GM21786 (cell line): ENCODE data around the gene SH3BP4.

ENCODE experiments used
- ATAC-seq: cut with Tn5 transposase; IDR thresholded peaks from one replicate; pipeline ENCODE4 v1.9.1; 2021; ENCODE audit not compliant: unreplicated experiment

Gene SH3BP4

DNA sequence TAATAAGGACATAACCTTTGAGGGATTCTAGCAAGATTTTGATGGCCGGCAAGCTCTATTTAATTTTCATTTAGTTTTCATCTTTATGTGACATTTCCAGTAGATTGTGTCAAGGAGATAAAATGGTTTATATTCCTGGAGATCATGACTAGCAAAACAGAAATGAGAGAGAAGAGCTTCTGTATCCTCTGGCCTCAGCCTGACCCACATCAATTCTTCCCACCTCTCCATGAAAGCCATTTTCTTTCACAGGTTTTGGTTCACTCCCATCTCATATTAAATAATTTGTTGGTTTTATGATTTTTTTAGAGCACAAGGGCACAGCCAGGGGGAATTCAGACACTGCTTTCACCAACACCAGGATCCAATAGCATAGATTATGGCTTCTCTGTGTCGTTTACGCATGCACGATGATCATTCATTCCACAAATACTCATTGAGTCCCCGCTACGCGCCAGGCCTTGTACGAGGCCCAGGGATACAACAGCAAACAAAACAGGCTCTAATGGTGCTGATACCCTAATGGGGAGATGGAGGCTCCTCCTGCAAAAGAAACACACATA lies 85.9 kb downstream of the SH3BP4 start:
- no peak for ATAC-seq

DNA sequence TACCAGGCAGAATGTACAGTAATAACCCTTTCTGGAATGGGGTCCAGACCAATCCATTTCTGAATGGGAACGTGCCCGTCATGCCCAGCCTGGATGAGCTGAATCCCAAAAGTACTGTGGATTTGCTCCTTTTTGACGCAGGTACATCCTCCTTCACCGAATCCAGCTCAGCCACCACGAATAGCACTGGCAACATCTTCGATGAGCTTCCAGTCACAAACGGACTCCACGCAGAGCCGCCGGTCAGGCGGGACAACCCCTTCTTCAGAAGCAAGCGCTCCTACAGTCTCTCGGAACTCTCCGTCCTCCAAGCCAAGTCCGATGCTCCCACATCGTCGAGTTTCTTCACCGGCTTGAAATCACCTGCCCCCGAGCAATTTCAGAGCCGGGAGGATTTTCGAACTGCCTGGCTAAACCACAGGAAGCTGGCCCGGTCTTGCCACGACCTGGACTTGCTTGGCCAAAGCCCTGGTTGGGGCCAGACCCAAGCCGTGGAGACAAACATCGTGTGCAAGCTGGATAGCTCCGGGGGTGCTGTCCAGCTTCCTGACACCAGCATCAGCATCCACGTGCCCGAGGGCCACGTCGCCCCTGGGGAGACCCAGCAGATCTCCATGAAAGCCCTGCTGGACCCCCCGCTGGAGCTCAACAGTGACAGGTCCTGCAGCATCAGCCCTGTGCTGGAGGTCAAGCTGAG lies 89.6 kb downstream of the SH3BP4 start:
- ATAC-seq = no peak

DNA sequence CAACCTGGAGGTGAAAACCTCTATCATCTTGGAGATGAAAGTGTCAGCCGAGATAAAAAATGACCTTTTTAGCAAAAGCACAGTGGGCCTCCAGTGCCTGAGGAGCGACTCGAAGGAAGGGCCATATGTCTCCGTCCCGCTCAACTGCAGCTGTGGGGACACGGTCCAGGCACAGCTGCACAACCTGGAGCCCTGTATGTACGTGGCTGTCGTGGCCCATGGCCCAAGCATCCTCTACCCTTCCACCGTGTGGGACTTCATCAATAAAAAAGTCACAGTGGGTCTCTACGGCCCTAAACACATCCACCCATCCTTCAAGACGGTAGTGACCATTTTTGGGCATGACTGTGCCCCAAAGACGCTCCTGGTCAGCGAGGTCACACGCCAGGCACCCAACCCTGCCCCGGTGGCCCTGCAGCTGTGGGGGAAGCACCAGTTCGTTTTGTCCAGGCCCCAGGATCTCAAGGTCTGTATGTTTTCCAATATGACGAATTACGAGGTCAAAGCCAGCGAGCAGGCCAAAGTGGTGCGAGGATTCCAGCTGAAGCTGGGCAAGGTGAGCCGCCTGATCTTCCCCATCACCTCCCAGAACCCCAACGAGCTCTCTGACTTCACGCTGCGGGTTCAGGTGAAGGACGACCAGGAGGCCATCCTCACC lies 90.2 kb downstream of the SH3BP4 start:
- no peak for ATAC-seq

DNA sequence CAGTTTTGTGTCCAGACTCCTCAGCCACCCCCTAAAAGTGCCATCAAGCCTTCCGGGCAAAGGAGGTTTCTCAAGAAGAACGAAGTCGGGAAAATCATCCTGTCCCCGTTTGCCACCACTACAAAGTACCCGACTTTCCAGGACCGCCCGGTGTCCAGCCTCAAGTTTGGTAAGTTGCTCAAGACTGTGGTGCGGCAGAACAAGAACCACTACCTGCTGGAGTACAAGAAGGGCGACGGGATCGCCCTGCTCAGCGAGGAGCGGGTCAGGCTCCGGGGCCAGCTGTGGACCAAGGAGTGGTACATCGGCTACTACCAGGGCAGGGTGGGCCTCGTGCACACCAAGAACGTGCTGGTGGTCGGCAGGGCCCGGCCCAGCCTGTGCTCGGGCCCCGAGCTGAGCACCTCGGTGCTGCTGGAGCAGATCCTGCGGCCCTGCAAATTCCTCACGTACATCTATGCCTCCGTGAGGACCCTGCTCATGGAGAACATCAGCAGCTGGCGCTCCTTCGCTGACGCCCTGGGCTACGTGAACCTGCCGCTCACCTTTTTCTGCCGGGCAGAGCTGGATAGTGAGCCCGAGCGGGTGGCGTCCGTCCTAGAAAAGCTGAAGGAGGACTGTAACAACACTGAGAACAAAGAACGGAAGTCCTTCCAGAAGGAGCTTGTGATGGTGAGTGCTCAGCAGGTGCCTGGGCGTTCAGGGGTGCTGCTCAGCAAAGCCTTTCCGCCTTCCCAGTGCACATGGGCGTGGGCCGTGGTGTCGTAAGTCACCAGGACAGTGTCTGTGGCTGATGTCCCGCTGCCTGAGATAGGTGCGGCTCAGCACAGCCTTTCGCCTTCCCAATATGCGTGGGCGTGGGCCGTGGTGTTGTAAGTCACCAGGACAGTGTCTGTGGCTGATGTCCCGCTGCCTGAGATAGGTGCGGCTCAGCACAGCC lies 91.0 kb downstream of the SH3BP4 start:
- no peak for ATAC-seq

DNA sequence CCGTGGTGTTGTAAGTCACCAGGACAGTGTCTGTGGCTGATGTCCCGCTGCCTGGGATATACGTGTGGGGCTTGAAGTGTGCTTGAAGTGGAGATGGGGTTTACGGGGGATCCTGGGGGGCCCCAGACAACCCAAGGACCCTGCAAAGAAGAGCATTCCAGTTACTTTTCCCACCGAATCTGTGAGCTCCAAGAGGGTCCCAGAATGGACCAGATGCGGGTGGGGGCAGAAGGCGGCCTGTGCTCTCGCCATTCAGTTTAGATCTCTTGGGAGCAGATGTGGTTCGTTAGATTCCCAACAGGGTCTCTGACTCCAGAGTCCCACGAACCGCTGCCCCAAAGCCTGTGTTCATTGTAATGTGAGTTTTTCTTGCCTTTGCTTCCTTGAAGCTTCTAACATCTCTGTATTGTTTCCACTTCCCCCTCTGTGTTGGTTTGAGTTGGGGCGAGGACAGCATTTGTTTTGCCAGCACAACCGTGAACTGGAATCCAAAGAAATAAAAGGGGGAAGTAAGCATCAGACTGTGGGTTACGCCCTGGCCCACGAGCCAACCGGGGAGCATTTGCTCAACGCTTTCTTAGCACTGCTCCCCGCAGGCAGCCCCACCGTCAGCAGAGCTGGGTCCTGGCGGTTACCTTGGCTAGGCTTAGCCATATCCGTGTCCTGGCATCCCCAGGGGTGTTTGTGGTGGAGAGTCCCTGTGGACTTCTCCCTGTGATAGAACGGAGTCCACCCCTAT lies 92.1 kb downstream of the SH3BP4 start:
- no peak for ATAC-seq

DNA sequence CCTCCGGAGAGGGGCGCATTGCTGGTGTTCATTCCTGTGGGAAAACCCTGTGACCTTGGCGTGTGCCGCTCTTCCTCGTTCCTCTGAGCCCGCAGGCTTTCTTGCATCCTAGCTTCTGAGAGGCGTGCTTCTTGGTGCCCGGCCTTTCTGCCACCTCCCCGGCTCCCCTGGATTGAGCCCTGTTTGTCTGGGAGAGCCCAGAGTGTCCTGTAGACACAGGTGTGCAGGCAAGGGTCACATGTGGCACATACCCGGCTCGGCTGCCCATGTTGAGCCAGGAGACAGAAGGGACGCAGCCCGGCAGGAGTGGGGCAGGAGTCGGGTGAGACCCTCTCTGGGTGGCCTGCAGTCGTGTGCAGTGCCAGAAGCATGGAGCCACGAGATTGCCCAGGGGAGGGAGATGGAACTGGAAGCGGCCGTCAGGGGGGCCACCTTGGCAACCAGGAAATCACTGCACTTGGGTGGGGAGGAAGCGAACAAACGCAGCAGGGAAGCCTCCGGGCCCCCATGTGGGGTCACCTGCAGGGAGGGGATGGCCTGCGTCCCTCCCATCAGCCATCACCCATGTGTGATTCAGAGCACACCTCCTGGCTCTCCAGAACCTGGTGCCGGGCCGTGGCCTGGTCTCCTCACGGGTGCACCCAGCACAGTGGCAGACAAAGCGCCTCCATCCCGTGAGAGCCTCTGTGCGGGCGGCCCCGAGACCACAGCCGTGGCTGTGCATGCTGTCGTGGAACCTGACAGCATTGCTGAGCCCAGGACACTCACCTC lies 92.9 kb downstream of the SH3BP4 start:
- ATAC-seq = no peak

DNA sequence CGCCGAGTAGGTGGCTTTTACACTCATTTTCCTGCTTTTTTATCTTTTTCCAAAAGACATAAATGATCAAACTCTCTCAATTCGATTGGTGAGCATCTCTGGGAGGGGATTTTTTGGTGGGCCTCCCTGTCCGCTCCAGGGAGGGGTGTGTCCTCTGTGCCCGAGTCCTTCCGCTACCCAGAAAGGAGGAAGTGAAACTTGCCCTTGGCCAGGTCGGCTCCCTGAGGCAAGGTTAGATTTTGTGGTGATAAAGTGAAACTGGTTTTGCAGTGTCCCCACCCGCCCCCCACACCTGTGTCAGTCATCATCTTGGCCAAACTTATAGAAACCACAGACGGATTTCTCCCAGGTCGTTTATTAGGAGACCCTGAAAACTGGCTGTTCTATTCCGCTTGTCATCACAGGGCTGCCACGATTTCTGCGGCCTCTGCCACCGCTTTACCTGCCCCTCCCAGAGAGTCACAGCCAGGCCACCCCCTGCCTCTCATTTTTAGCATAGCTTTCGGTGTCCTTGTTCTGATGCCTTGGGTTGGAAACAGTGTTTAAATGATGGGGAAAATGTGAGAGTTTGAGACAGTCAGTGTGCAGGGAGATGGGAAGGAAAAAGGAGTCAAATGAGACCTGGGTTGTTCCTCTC lies 93.6 kb downstream of the SH3BP4 start:
- no peak for ATAC-seq

DNA sequence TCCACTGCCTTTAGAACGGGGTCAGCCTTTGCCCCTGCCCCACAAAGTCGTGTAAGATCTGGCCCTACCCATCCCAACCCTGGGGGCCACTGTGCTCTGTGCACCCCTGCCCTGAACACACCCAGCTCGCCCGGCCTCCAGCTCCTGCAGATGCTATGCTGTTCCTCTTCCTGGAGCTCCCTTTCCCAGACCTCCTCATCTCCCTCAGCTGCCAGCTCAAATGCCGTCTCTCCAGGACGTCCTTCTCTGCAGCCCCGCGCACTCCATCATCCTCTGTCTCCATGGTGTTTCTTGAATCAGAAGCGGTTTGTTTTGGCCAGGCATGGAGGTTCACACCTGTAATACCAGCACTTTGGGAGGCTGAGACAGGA lies 94.1 kb downstream of the SH3BP4 start:
- ATAC-seq = no peak

DNA sequence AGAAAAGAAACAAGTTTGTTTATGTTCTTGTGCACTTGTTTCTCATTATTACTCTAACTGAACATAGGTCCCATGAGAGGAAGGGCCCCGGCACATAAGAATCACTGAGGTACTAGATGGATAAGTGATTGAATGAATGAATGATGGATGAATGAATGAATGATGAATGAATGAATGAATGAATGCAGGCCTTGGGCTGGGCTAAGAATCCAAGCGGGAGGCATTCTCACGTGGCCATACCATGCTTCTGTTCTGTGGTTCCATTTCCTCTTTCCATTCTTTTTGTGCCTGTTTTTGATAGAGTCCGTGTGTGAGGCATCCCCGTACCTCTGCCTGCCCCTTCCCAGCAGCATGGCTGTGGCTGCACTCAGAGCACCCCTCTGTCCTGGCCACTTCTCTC lies 94.8 kb downstream of the SH3BP4 start:
- ATAC-seq = no peak

DNA sequence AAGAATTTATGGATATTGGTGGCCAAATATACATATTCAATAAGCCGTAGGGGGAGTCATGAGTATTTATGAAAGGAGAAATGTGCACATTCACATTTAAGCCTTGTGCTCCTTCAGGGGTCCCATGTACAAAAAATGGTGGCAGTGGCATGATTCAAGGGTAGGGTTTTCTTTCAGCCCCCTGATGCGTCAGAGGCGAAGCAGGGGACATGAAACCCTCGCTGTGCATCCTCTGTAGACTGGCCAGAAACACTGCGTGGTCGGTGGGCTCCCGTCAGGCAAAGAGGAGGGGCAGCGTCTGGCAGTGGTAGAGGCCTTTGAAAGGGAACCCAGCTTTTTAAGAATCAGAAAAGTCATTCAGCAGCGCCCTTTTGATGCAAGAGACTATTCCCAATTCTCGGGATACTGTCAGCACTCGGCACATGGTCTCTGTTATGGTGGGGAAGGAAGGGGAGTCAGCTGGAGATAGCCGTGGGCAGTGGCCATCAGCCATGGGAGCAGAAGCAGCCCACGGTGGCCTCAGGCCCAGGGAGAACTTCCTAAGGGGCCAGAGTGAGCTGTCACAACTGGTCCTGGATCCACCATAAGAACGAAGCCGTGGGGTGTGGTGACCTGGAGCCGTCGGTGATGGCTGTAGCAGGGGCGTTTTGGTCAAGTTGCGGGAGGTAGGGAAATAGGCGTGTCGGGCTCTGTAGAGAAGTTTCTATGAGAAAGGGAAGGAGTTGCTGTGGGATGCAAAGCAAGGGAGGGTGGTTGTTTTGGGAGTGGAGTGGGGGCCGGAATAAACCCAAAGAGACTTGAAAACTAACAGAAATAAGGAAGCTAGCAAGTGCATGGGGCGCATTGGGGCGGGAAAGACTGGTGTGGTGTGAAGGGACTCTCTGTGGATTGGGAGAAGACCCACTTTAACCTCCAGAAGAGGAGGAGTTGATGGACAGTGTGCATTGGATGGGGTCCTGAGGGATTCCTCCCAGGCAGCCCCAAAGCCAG lies 95.6 kb downstream of the SH3BP4 start:
- no peak for ATAC-seq

DNA sequence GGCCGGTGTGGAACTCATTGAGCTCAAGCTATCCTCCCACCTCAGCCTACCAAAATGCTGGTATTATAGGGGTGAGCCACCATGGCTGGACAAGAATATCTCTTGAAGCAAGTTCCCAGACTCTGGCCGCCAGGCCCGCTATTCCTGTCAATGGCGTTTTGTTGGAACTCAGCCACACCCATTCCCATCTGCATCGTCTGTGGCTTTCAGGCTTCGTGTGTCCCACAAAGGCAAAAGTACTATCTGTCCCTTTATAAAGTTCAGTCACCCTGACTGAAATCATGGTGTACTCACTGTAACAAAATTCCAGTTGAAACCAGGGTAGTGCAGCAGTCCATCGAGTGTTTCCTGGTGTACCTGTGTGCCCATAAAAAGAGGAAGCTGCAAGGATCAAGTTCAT lies 96.7 kb downstream of the SH3BP4 start:
- no peak for ATAC-seq

DNA sequence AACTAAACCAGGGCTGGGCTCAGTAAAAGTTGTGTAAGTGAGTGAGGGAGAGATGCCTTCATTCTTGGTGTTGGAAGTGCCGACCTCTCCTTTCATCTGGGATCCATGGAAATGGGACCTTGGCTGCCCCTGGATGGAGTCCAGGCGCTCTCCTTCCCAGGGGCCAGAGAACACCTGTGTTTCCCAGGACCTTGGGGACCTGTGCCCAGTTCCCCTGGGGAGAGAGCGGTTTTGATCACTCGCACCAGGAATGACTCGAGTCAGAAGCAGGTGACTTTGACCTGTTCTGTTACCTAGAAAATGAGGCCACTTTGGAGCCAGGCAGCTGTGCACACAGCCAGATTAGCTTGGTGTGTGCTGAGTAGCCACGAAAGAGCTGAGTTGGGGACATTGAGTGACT lies 97.3 kb downstream of the SH3BP4 start:
- ATAC-seq = no peak

DNA sequence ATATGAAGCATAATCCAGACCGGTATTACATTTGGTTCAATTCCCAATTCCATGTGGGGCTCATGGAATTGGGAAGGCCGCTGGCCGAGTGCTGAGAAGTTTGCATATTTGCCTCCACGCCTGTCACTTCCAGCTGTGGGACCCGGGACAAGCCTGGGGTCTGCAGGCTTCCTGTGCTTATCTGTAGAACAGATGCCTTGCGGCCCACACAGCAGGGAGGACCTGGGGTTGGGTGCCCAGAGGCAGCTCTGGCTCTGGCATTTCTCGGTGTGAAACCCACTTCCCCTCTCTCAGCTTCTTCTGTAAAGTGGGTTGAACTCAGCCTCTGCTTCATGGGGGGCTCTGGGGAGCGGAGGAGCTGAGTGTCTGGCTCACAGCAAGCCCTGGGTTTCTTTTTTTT lies 97.9 kb downstream of the SH3BP4 start:
- no peak for ATAC-seq

DNA sequence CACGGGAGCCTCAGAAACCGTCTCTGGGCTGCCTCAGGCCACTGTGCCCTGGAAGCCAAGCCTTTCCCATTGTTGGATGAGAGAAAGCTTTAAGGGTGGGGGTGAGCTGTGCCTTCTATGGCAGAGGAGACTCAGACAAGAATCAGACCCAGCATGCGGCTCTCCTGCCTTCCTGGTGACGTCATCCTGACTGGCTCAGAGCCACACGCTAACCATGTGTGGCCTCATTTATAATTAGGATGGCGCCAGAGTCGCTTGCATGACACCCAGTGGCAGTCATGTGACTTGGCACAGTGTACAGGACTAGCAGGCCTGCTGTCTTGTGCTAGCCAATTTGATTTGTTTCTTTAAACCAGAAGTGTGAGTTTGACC lies 99.1 kb downstream of the SH3BP4 start:
- no peak for ATAC-seq

DNA sequence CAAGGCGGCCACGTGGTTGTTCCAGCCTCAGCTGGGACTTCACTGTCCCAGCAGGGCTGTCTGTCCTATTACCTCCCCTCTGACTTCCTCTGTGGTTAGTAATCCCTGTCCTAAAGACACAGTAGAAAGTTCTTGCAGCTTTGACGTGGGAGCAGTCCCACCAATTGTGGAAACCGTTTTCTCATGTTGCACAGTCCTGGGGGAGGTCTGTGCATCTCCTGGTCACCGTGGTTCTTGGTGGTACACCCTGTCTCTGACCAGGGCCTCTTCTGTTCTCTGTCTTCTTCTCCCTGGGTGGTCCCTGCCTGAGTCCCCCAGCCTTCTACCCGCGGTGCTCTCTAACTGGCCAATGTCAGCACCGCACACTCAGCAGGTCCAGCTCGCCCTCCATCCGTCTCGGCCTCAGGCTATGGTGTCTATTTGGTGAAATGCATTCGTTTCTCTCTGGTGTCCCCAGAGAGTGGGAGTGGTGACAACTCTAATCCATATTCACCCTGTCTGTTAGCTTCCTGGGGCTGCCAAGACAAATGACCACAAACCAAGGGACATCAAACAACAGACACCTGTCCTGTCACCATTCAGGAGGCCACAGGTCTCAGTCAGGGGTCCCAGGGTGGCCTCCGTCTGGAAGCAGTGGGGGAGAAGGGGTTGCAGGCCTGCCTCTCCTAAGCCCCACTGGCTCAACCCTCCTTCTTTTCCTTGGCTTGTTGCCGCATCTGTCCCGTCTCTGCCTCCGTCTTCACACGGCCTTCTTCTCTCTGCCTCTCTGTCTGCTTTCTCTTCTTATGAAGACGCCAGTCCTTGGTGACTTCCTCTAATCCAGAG lies 99.8 kb downstream of the SH3BP4 start:
- ATAC-seq = no peak

DNA sequence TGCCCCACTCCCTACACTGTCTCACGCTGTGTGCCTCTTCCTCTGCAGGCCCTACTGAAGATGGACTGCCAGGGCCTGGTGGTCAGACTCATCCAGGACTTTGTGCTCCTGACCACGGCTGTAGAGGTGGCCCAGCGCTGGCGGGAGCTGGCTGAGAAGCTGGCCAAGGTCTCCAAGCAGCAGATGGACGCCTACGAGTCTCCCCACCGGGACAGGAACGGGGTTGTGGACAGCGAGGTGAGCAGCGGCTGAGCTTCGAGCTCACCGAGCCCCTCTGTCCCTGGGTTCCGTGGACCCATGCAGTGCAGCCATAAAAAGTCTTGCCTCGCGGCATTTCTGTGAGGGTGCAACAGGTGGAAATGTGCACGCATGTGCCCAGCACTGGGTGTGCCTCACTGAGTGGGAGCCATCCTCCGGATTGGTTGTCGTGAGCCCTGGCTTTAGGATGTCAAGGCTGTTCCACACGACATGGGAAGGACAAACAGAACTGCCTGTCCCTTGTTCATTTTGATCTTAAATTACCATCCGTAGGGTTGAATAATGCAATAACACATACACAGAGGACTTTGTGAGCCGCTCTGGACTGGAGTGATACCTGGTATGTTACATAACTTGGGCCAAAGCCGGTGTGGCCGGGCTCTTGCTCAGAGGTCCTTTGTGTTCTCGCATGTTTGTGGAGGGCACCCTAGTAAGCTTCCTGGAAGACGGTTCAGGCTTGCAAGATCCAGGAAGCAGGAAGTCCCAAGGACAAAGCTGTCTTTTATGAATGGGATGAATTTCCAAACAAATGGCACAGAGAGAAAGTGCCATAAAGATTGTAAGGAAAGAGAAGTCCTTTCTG lies 100.9 kb downstream of the SH3BP4 start:
- no peak for ATAC-seq

DNA sequence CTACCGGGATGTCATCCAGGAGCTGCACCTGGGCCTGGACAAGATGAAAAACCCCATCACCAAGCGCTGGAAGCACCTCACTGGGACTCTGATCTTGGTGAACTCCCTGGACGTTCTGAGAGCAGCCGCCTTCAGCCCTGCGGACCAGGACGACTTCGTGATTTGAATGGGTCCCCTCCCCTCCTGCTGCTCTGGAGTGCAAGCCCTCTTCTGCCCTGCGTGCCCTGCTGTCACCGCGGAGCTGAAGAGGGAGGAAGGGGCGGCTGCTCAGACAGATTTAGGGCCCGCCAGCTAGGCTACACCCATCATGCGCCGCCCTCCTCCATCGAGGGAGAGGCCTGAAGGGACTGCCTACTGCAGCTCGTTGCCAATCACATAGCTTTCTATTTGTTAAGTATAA lies 101.8 kb downstream of the SH3BP4 start:
- no peak for ATAC-seq
